ENCODE measurements around the gene C12orf54.
"Not testable (repeated sequence)": the region's sequence is repeated elsewhere in the genome, so short reads cannot be mapped to it uniquely, and the experiment has no call there.

The C12orf54 gene

DNA sequence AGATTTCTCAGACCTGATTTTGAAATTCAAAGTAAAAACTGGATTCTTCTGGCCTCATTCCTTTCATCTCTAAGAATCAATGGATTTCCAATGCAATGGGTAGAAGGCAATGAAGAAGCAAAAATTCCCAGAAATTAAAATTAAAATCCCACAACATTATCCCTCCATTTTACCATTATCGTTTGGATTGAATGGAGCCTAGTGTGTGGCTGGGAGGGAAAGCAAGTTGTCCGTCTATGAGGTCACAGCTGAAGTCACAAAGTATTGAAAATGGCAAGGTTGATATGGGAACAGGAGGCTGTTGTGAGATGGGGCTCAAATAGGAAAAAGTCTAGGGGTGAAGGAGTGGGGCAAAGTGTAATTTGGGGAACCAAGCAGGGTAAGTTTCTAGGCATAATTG is at the start of gene C12orf54:
C12orf54 (plus strand) TSS at position 301 of the 400 bp plus-strand sequence. CDS start 799 bp downstream, outside the sequence.
- no peak for DNase-seq

- not testable (repeated sequence) for DNase-seq
These were observed 48.3 kb upstream of the C12orf54 start for GRCh38 chr12:48434016-48434415.

GRCh38 chr12:48441069-48441468 is 41.2 kb upstream of the C12orf54 start:
- no peak for DNase-seq

- no peak for DNase-seq
These were observed 40.0 kb upstream of the C12orf54 start for GRCh38 chr12:48442179-48442847.

- DNase-seq, result no peak
These were observed 36.8 kb upstream of the C12orf54 start for GRCh38 chr12:48445538-48445937.

DNA sequence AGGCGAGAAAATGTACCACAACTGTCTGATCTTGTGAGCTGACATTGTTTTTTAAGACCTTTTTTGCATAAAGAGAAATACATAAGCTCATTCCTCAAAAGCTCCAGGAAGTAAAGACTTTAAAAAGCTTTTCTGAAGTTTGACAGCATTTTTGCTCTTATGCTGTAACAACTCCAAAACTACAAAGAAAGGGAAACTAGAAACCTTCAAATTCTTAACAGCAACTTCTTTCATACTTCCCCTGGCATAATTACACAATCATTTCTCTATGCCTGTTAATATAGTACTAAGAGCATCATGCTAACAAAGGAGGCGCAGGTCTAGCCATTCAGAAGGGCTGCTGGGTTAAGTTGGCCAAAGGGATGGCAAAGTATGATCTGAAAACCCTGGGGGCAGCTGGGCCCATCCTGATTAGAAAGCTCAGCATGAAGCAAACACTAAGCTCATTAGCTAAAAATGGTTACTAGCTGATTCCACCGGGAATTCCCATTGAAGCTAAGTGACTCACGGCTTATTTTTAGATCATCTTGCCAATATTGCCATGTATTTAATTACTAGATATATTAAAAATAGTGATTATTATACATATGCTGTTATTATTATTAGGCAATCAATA is 36.0 kb upstream of the C12orf54 start:
- peak in 1 of 2 experiments; percentile 13 for DNase-seq

DNA sequence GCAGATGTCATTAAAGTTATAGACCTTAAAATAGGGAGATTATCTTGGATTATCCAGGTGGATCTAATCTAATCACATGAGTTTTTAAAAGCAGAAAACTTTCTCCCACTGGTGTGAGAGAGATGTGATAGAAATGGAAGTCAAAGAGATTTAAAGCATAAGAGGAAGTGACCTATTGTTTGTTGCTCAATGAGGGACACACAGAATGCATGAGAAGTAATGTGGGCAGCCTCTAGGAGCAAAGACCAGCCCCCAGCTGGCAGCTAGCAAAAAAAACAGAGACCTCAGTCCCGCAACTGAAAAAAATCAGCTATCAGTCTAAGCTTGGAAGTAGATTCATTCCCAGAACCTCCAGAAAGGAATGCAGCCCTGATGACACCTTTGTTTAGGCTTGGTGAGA is 34.5 kb upstream of the C12orf54 start:
- no peak for DNase-seq

DNA sequence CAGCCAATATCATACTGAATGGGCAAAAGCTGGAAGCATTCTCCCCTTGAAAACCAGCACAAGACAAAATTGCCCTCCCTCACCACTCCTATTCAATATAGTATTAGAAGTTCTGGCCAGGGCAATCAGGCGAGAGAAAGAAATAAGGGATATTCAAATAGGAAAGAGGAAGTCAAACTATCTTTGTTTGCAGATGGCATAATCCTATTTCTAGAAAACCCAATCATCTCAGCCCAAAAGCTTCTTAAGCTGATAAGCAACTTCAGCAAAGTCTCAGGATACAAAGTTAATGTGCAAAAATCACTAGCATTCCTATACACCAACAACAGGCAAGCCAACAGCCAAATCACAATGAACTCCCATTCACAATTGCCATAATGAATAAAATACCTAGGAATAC is 30.9 kb upstream of the C12orf54 start:
- DNase-seq, result no peak

DNA sequence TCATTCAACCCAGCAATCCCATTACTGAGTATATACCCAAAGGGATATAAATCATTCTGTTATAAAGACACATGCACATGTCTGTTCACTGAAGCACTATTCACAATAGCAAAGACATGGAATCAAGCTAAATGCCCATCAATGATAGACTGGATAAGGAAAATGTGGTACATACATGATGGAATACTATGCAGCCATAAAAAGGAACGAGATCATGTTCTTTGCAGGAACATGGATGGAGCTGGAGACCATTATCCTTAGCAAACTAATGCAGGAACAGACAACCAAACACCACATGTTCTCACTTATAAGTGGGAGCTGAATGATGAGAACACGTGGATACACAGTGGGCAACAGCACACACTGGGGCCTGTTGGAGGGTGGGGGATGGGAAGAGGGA is 29.3 kb upstream of the C12orf54 start:
- DNase-seq, result not testable (repeated sequence)

- peak in 1 of 2 experiments; percentile 6 for DNase-seq
These were observed 27.6 kb upstream of the C12orf54 start for GRCh38 chr12:48454667-48455066.

DNA sequence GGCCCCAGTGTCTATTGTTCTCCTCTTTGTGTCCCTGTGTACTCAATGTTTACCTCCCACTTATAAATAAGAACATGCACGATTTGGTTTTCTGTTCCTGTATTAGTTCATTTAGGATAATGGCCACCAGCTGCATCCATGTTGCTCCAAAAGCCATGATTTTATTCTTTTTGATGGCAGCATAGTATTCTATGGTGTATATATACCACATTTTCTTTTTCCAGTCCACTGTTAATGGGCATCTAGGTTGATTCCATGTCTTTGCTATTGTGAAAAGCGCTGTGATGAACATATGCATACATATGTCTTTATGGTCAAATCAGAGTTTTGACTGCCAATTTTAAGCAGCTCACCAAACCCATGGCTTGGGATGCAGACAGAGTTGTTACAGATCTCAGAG is 27.2 kb upstream of the C12orf54 start:
- no peak for DNase-seq

DNA sequence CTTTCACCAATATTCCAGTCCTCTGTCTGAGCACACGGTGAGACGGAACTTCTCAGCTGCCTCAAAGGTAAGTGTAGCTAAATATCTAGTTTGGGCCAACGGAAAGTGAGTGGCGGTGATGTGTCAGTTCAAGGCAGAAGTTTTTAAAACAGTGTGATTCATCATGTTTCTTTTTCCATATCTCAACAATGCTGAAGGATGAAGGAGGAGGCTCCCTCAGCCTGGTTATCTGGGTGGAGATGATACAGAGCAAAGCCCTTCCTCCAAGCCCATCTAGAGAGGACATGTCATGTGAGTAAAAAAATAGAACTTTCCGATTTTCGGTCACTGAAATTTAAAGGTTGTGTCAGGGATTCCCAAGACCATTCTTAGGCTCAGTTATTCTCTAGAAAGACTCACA is 23.0 kb upstream of the C12orf54 start:
- no peak for DNase-seq

DNA sequence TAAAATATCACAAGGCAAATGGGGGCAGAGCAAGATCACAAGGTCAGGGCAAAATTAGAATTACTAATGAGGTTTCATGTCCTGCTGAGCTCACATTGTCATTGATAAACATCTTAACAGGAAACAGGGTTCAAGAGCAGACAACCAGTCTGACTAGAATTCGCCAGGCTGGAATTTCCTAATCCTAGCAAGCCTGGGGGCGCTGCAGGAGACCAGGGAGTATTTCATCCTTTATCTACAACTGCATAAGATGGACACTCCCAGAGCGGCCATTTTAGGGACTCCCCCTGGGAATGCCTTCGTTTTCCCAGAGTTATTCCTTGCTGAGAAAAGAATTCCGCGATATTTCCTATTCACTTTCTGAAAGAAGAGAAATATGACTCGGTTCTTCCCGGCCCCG is 13.3 kb upstream of the C12orf54 start:
- not testable (repeated sequence) for DNase-seq

DNA sequence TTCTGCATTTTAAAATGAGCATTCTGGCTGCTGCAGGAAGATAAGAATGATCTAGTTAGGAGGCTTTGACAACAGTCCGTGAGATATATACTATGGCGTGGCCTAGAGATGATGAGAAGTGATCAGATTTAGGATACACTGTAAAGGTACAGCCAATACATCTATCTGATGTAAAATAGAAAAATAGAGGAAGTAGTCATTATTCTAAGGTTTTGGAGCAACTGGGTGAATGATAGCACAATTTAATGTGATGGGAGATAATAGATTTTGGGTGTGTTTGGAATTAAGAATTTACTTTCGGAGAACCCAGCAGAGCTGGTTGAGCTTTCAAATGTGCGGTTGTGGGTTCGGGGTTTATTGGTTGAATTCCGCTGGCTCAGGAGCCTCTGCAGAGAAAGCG is 10.0 kb upstream of the C12orf54 start, which contains the start of gene ANP32D:
ANP32D (plus strand) TSS at position 301 of the 400 bp plus-strand sequence. CDS start 106 bp downstream, outside the sequence.
- DNase-seq, result no peak

- DNase-seq, result no peak
These were observed 9.2 kb upstream of the C12orf54 start for GRCh38 chr12:48473061-48473460.

- DNase-seq, result not testable (repeated sequence)
These were observed 7.8 kb upstream of the C12orf54 start for GRCh38 chr12:48474497-48474896.

DNA sequence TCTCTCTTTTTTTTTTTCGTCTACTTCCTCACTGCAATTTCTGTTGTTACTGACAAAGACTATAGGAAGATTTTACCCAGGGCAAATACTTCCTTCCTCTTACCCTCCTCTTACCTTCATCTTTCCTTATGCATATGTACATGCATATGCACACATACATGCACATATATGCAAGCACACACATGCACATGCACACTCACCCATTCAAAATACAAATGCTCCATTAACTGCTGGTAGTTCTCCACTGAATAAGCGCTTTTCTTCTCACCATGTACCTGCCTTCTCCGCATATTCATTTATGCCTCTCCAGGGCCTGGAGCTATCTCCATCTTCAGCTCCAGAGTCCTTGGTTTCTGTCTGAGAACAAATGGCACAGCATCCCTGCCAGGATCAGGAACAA is 632 bp downstream of the C12orf54 start:
- DNase-seq, result no peak

DNA sequence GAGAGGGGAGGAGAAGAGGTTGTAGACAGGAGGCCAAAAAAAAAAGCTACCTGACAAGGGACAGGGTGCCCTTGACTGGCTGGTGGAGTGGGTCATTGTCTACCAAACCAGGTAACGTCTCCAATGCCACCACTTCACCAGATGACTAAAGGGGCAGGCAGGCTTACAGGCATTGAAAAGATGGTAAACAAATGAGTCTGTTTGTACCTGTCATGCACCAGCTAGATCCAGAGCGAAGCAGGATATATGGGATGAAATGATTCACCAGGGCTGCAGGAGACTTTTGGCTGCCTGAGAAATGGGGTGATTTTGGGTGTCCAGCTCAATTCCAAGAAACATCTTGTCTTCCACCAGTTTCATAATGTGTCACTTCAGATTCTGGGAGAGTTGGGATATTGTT is 4.0 kb downstream of the C12orf54 start:
- no peak for DNase-seq

- no peak for DNase-seq
These were observed 4.4 kb downstream of the C12orf54 start for GRCh38 chr12:48486679-48487078.

DNA sequence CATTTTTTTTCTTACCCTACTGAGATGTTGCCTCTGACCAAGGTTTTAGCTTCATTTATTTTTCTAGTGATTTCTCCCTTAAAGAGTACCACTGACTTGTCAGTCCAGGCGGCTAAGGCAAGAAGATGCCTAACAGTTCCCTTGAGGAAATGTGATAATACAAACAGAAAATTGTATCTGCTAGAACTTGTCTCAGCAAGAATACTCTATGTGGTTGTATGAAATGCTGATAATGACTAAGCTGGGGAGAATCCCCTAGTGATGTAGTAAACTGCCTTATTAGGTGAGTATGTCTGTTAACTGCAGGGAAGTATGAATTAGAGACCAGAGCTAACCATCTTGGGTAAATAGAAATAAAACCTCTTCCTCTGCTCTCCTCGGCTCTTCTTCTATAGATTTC is 6.7 kb downstream of the C12orf54 start:
- no peak for DNase-seq

DNA sequence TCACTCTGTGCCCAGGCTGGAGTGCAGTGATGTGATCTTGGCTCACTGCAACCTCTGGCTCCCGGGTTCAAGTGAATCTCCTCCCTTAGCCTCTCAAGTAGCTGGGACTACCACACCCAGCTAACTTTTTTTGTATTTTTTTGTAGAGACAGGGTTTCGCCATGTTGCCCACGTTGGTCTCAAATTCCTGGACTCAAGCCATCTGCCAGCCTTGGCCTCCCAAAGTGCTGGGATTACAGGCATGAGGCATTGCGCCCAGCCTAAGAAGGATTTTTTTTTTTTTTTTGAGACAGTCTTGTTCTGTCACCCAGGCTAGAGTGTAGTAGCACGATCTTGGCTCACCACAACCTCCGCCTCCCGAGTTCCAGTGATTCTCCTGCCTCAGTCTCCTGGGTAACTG is 7.2 kb downstream of the C12orf54 start:
- DNase-seq, result not testable (repeated sequence)

DNA sequence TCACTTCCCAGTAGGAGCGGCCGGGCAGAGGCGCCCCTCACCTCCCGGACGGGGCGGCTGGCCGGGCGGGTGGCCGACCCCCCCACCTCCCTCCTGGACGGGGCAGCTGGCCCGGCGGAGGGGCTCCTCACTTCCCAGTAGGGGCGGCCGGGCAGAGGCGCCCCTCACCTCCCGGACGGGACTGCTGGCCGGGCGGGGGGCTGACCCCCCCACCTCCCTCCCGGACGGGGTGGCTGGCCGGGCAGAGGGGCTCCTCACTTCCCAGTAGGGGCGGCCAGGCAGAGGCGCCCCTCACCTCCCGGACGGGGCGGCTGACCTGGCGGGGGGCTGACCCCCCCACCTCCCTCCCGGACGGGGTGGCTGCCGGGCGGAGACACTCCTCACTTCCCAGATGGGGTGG is 18.0 kb downstream of the C12orf54 start:
- DNase-seq, result not testable (repeated sequence)

DNA sequence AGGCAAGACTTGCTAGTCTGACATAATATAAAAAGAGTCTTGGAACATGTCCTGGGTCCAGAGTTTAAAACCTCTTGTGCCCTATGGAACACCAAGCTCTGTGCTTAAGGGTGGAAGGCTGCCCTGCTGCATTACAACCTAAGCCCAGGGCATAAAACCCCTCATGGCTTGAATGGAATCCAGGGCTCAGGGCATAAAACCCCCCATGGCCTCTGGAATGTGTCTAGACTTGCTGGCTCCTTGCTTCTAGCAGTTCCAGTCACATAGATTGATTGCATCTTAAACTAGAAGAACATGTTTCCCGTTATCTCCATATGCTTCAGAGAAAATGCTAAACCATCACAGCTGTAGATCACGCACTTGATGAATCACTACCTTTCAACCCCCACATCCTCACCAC is 24.5 kb downstream of the C12orf54 start:
- DNase-seq, result not testable (repeated sequence)

- no peak for DNase-seq
These were observed 26.7 kb downstream of the C12orf54 start for GRCh38 chr12:48508987-48509386.

GRCh38 chr12:48510111-48510510 is 27.8 kb downstream of the C12orf54 start:
- DNase-seq, result no peak

Data from NCI-H524 (cell line).